Skeletal muscle tissue (tissue), 4 donors: ENCODE results near the gene RIC8A. TPM values are rescaled to one million over a fixed set of nuclear protein-coding genes. Genes with fewer than 3 reads are reported as not detected.

Experiments used
- H3K27ac ChIP-seq: one replicate; pipeline ENCODE4 v1.7.0; 2013; ENCODE audit warnings: mild to moderate bottlenecking, low read depth, low read length, inconsistent platforms
- H3K27me3 ChIP-seq, 3 donors: one replicate each; pipeline ENCODE4 v1.7.0; 2013; ENCODE audit warnings: low read length in 3 of 3; ENCODE audit not compliant: control insufficient read depth in 3 of 3, insufficient read depth in 3 of 3
- H3K36me3 ChIP-seq, 3 donors: one replicate each; pipeline ENCODE4 v1.7.0; 2013; ENCODE audit warnings: low read length in 3 of 3; ENCODE audit not compliant: control insufficient read depth in 3 of 3, insufficient read depth in 3 of 3
- H3K4me1 ChIP-seq, 3 donors: one replicate each; pipeline ENCODE4 v1.7.0; 2013; ENCODE audit warnings: low read length in 3 of 3, mild to moderate bottlenecking in 3 of 3; ENCODE audit not compliant: control insufficient read depth in 3 of 3, insufficient read depth in 3 of 3
- H3K4me3 ChIP-seq, 3 donors: one replicate each; pipeline ENCODE4 v1.7.0; 2013; ENCODE audit warnings: low read length in 3 of 3
- H3K9ac ChIP-seq, 3 donors: one replicate each; pipeline ENCODE4 v1.7.0; 2013; ENCODE audit warnings: low read length in 3 of 3, mild to moderate bottlenecking in 3 of 3, moderate library complexity in 2 of 3, low read depth in 1 of 3
- H3K9me3 ChIP-seq, 3 donors: one replicate each; pipeline ENCODE4 v1.7.0; 2013; ENCODE audit warnings: low read length in 3 of 3; ENCODE audit not compliant: control insufficient read depth in 3 of 3
- total RNA-seq: library from RNA; depleted of rRNA; stranded (reverse); fragments of >200 nt; gene quantifications from one replicate; pipeline ENCODE4 v1.2.3, GENCODE V29; 2014
- donor health status: Osteomylitis.

The RIC8A gene
- total RNA-seq, 1 donor from 2014 or later, result 87.7 TPM

- Histone ChIP-seq H3K27me3 (no peaks in the 10 kb centered on the region), H3K27ac (no peak overlapping the region), H3K36me3 (peaks cover 53 to 65% (median 57%) of the 10 kb centered on the region in 3 donors), H3K4me3 (peak overlapping the region; percentile 87 to 98 (median 94)), H3K9me3 (no peaks in the 10 kb centered on the region), H3K4me1 (peaks cover 41 to 46% (median 45%) of the 10 kb centered on the region in 3 donors), H3K9ac (peak overlapping the region; percentile 86 to 99 (median 98))
Observed at GRCh38 chr11:210122-210802, 2.8 kb downstream of the RIC8A start.

- peak overlapping the region in 1 of 3 donors; percentile 20 for H3K9ac ChIP-seq
- no peak overlapping the region for H3K27ac ChIP-seq
- H3K9me3 ChIP-seq, result no peaks in the 10 kb centered on the region
- no peaks in the 10 kb centered on the region for H3K27me3 ChIP-seq
- peak overlapping the region in 1 of 3 donors; percentile 94 for H3K4me3 ChIP-seq
- peaks cover 55 to 65% (median 58%) of the 10 kb centered on the region in 3 donors for H3K36me3 ChIP-seq
- H3K4me1 ChIP-seq, result peaks cover 36 to 41% (median 40%) of the 10 kb centered on the region in 3 donors
Observed at GRCh38 chr11:210803-211180, 3.3 kb downstream of the RIC8A start.

GRCh38 chr11:211295-211694, 3.8 kb downstream of the RIC8A start:
- Histone ChIP-seq H3K27me3 (no peaks in the 10 kb centered on the region), H3K9me3 (no peaks in the 10 kb centered on the region), H3K4me3 (no peak overlapping the region), H3K36me3 (peaks cover 60 to 69% (median 63%) of the 10 kb centered on the region in 3 donors), H3K4me1 (peaks cover 31 to 36% (median 35%) of the 10 kb centered on the region in 3 donors), H3K27ac (no peak overlapping the region), H3K9ac (no peak overlapping the region)

GRCh38 chr11:211741-212140, 4.2 kb downstream of the RIC8A start:
- Histone ChIP-seq H3K9me3 (no peaks in the 10 kb centered on the region), H3K27me3 (no peaks in the 10 kb centered on the region), H3K27ac (no peak overlapping the region), H3K4me3 (no peak overlapping the region), H3K4me1 (peaks cover 26 to 31% (median 31%) of the 10 kb centered on the region in 3 donors), H3K36me3 (peaks cover 64 to 69% (median 67%) of the 10 kb centered on the region in 3 donors), H3K9ac (no peak overlapping the region)

- H3K9ac ChIP-seq, result no peak overlapping the region
- no peak overlapping the region for H3K4me3 ChIP-seq
- no peaks in the 10 kb centered on the region for H3K27me3 ChIP-seq
- H3K4me1 ChIP-seq, result peaks cover 24 to 31% (median 30%) of the 10 kb centered on the region in 3 donors
- peaks cover 65 to 68% (median 66%) of the 10 kb centered on the region in 3 donors for H3K36me3 ChIP-seq
- no peaks in the 10 kb centered on the region for H3K9me3 ChIP-seq
- no peak overlapping the region for H3K27ac ChIP-seq
Observed at GRCh38 chr11:212150-213100, 4.9 kb downstream of the RIC8A start.

GRCh38 chr11:213111-213510, 5.6 kb downstream of the RIC8A start:
- Histone ChIP-seq H3K4me1 (peaks cover 22 to 27% (median 26%) of the 10 kb centered on the region in 3 donors), H3K36me3 (peaks cover 66 to 72% (median 71%) of the 10 kb centered on the region in 3 donors), H3K9me3 (no peaks in the 10 kb centered on the region), H3K27ac (no peak overlapping the region), H3K4me3 (no peak overlapping the region), H3K27me3 (no peaks in the 10 kb centered on the region), H3K9ac (no peak overlapping the region)

GRCh38 chr11:214083-214482, 6.6 kb downstream of the RIC8A start:
- no peaks in the 10 kb centered on the region for H3K9me3 ChIP-seq
- no peaks in the 10 kb centered on the region for H3K27me3 ChIP-seq
- peaks cover 18 to 23% (median 22%) of the 10 kb centered on the region in 3 donors for H3K4me1 ChIP-seq
- H3K36me3 ChIP-seq, result peaks cover 66 to 80% (median 80%) of the 10 kb centered on the region in 3 donors
- no peak overlapping the region for H3K4me3 ChIP-seq
- no peak overlapping the region for H3K27ac ChIP-seq
- no peak overlapping the region for H3K9ac ChIP-seq

- Histone ChIP-seq H3K9me3 (no peaks in the 10 kb centered on the region), H3K9ac (no peak overlapping the region), H3K27ac (no peak overlapping the region), H3K4me1 (peaks cover 3 to 8% (median 7%) of the 10 kb centered on the region in 3 donors), H3K4me3 (no peak overlapping the region), H3K36me3 (peaks cover 52 to 74% (median 69%) of the 10 kb centered on the region in 3 donors), H3K27me3 (no peaks in the 10 kb centered on the region)
Observed at GRCh38 chr11:215581-216037, 8.1 kb downstream of the RIC8A start.

- Histone ChIP-seq H3K4me3 (no peak overlapping the region), H3K27me3 (no peaks in the 10 kb centered on the region), H3K27ac (no peak overlapping the region), H3K4me1 (peaks cover 0 to under 1% (median 0%) of the 10 kb centered on the region in 3 donors), H3K36me3 (peaks cover 45 to 67% (median 62%) of the 10 kb centered on the region in 3 donors), H3K9me3 (no peaks in the 10 kb centered on the region), H3K9ac (no peak overlapping the region)
Observed at GRCh38 chr11:216081-216974, 8.8 kb downstream of the RIC8A start.
